ENCODE results near the gene ABHD17C. TPM values are rescaled to one million over a fixed set of nuclear protein-coding genes. Genes with fewer than 3 reads are reported as not detected.

The ABHD17C gene
- total RNA-seq, 4 donors from 2014 or later, result 0.63 to 2.4 (median 2.0) TPM

DNA sequence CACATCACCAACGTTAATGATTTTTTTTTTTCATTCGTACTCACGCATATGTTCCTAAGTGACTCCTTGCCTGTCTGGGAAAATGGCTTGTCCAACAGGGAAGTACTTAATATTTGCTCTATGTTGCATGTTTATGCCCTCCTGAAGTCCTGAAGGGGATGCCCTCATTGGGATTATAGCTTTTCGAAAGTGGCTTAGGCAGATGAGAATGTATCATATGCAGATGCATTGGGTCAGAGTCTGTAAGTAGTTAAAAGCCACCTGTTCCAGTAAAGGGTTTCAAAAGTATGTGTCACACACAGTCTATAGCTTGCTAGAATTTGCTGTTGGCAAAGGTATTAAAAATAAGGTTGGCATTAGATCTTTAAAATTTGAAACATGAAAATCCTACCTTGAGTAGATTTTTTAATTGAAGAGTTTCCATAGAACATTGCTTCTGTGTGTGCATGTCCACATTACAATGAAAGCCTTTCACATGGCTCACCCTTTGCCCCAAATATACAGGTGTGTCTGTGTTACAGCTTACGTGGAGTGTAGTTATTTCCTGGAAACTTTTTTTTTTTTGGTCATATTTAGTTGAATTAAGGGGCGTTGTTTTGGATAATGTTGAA lies 2.1 kb downstream of the ABHD17C start:
- WGBS, 2 donors, result 92 to 93% methylated on average over 6 of the region's 6 CpGs
- H3K36me3 ChIP-seq, result no peaks in the 10 kb centered on the region
- peak overlapping the region in 1 of 4 donors; percentile 73 for H3K27ac ChIP-seq

DNA sequence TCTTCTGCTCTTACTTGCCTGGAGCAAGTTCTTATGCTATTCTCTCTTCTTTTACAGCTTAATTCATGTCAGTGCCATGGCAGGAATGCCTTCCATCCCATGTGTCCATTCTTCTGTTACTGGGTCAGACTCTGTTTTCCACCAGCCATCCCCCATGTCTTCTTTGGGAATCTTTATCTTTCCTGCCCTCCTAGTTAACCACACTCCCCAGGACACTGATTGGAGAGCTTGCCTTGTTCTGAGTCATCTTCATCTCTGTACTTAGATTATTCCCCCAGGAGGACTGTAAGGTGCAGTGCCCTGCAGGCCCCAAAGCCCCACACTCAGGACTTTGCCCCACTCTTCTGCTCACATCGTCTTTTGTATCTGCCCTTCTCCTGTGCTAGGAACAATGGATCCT lies 3.6 kb downstream of the ABHD17C start:
- Histone ChIP-seq H3K36me3 (no peaks in the 10 kb centered on the region), H3K4me3 (no peak overlapping the region), H3K4me1 (peaks cover 0 to 26% (median 13%) of the 10 kb centered on the region in 4 donors), H3K27ac (no peak overlapping the region), H3K9me3 (no peaks in the 10 kb centered on the region), H3K27me3 (no peaks in the 10 kb centered on the region)
- TF ChIP-seq POLR2A (IDR thresholded peaks at IDR 0.05), result no peak
- TF ChIP-seq, protein P1, sequence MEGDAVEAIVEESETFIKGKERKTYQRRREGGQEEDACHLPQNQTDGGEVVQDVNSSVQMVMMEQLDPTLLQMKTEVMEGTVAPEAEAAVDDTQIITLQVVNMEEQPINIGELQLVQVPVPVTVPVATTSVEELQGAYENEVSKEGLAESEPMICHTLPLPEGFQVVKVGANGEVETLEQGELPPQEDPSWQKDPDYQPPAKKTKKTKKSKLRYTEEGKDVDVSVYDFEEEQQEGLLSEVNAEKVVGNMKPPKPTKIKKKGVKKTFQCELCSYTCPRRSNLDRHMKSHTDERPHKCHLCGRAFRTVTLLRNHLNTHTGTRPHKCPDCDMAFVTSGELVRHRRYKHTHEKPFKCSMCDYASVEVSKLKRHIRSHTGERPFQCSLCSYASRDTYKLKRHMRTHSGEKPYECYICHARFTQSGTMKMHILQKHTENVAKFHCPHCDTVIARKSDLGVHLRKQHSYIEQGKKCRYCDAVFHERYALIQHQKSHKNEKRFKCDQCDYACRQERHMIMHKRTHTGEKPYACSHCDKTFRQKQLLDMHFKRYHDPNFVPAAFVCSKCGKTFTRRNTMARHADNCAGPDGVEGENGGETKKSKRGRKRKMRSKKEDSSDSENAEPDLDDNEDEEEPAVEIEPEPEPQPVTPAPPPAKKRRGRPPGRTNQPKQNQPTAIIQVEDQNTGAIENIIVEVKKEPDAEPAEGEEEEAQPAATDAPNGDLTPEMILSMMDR (IDR thresholded peaks at IDR 0.05), result no peak
- no peak for TF ChIP-seq EP300 (IDR thresholded peaks at IDR 0.05)
- DNase-seq (ENCODE audit: low spot score in 2 of 2), result no peak
- 94 to 95% methylated on average over 1 of the region's 1 CpG for WGBS, 2 donors

More for the DNA sequence above, 2.1 kb downstream of the ABHD17C start:
- DNase-seq (ENCODE audit: low spot score in 2 of 2), result no peak
- Histone ChIP-seq H3K4me3 (peak overlapping the region in 1 of 4 donors; percentile 69), H3K27me3 (no peaks in the 10 kb centered on the region), H3K4me1 (peaks cover 0 to 28% (median 13%) of the 10 kb centered on the region in 4 donors), H3K9me3 (no peaks in the 10 kb centered on the region)
- TF ChIP-seq EP300 (IDR thresholded peaks at IDR 0.05) (no peak), POLR2A (IDR thresholded peaks at IDR 0.05) (no peak)
- TF ChIP-seq, protein P1 (IDR thresholded peaks at IDR 0.05), result no peak

DNA sequence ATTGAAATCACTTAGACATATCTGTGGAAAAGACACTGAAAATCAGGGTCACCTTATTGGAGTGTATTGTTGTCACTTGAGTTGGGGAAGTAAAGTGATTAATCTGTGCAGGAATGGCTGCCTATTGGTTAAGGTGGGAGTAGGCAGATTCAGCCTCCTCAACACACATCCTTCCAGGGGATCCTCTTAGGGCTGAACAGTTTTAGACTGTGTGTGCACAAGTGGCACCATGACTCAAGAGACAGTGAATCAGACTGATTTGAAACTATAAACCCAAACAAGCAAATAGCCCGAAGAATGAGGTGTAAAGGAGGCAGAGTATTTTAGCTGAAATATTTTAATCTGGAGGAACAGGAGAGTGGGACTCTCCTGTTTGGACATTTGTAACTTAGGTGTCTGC lies 4.9 kb downstream of the ABHD17C start:
- H3K4me1 ChIP-seq, result peaks cover 0 to 16% (median 13%) of the 10 kb centered on the region in 4 donors
- H3K27ac ChIP-seq, result no peak overlapping the region
- no peaks in the 10 kb centered on the region for H3K36me3 ChIP-seq
- H3K27me3 ChIP-seq, result no peaks in the 10 kb centered on the region
- WGBS, 2 donors, result 88 to 95% methylated on average over 1 of the region's 1 CpG
- DNase-seq (ENCODE audit: low spot score in 2 of 2), result no peak
- H3K4me3 ChIP-seq, result no peak overlapping the region
- no peaks in the 10 kb centered on the region for H3K9me3 ChIP-seq
- TF ChIP-seq POLR2A (IDR thresholded peaks at IDR 0.05) (no peak), EP300 (IDR thresholded peaks at IDR 0.05) (no peak)
- TF ChIP-seq, protein P1 (IDR thresholded peaks at IDR 0.05), result no peak

DNA sequence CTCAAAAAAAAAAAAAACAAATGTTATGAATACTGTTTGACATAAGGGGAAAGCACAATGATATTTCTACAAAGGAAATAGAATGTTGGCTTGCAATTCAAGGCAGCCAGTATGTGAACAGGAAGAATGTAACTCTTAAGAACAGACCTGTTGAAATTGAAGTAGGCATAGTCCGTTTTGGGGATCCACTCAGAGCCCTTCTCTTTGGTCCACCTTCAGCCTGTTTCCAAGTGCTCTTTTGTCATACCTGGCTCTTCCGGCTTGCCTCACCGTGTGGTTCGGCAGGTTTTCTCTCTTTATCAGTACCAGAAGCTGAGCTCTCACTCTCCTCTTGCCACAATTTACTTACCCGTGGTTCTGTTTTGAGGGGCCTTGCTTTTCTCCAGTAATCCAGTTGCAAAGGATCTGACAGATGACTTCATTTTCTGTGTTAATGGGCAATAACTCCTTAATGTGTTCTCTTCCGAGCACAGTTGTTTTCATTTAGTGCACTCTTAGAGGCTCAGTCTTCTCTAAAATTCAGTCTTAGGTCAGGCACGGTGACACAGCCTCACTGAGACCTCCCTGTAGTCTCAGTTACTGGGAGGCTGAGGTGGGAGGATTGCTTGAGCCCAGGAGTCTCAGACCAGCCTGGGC lies 6.7 kb downstream of the ABHD17C start:
- H3K36me3 ChIP-seq, result no peaks in the 10 kb centered on the region
- no peak overlapping the region for H3K4me3 ChIP-seq
- no peaks in the 10 kb centered on the region for H3K27me3 ChIP-seq
- no peaks in the 10 kb centered on the region for H3K9me3 ChIP-seq
- no peak for DNase-seq (ENCODE audit: low spot score in 2 of 2)
- H3K4me1 ChIP-seq, result peaks cover 0 to 6% (median 2%) of the 10 kb centered on the region in 4 donors
- TF ChIP-seq, protein P1 (IDR thresholded peaks at IDR 0.05), result no peak
- no peak for TF ChIP-seq POLR2A (IDR thresholded peaks at IDR 0.05)
- no peak for TF ChIP-seq EP300 (IDR thresholded peaks at IDR 0.05)
- WGBS, 2 donors, result 75 to 80% methylated on average over 7 of the region's 7 CpGs
- H3K27ac ChIP-seq, result no peak overlapping the region

DNA sequence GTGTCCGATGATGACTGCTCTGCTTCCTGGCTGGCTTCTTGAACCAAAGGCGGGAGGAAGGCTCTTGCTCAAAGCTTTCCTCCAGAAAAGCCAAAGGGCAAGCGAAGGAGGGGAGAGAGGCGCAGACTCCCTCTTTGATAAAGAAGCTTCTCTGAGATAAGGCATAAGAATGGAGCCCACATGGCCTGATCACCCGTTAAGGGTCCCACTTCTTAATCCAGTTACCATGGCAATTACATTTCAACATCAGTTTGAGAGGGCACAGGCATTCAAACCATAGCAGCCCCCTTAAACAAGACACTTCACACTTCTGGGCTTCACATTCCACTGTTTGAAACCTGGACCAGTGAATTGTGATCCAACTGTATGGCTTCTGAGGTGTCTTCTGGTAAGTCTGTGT lies 8.0 kb downstream of the ABHD17C start:
- no peak overlapping the region for H3K4me3 ChIP-seq
- DNase-seq (ENCODE audit: low spot score in 2 of 2), result no peak
- 81 to 84% methylated on average over 5 of the region's 5 CpGs for WGBS, 2 donors
- no peaks in the 10 kb centered on the region for H3K9me3 ChIP-seq
- TF ChIP-seq, protein P1 (IDR thresholded peaks at IDR 0.05), result no peak
- TF ChIP-seq POLR2A (IDR thresholded peaks at IDR 0.05) (no peak), EP300 (IDR thresholded peaks at IDR 0.05) (no peak)
- H3K4me1 ChIP-seq, result no peaks in the 10 kb centered on the region
- no peaks in the 10 kb centered on the region for H3K36me3 ChIP-seq
- H3K27ac ChIP-seq, result no peak overlapping the region
- H3K27me3 ChIP-seq, result no peaks in the 10 kb centered on the region

All from tibial nerve (tissue), 4 donors.